Fibroblast of mammary gland (primary cell): ENCODE results near the gene RNF121.

Experiments
- DNase-seq: peaks from one replicate; pipeline ENCODE4 v3.0.0-alpha.2; 2010; ENCODE audit warnings: low read depth
- H3K4me3 ChIP-seq: 2 replicates; pipeline ENCODE4 v1.5.1; 2011; ENCODE audit warnings: low read depth, mild to moderate bottlenecking, low read length, moderate library complexity; ENCODE audit not compliant: control insufficient read depth
- CTCF ChIP-seq: conservative IDR thresholded peaks from 2 replicates; pipeline ENCODE4 v1.5.1; 2011; ENCODE audit warnings: low read depth, low read length, inconsistent platforms; ENCODE audit not compliant: control insufficient read depth, insufficient read depth

The RNF121 gene

GRCh38 chr11:71913756-71914526 lies 14.9 kb upstream of the RNF121 start:
- peak; percentile 88 for DNase-seq
- H3K4me3 ChIP-seq, result no peak overlapping the region
- no peak for TF ChIP-seq CTCF

GRCh38 chr11:71914617-71915189 lies 14.1 kb upstream of the RNF121 start:
- no peak for TF ChIP-seq CTCF
- no peak overlapping the region for H3K4me3 ChIP-seq
- DNase-seq, result no peak

- H3K4me3 ChIP-seq, result no peak overlapping the region
- no peak for DNase-seq
- TF ChIP-seq CTCF, result no peak
Observed at GRCh38 chr11:71917646-71918140, 11.2 kb upstream of the RNF121 start.

GRCh38 chr11:71927820-71928736 lies 768 bp upstream of the RNF121 start, which contains the start of gene XNDC1N:
TSS of gene XNDC1N (minus strand) at chr11:71928594. CDS start at chr11:71923353, 5,241 bp downstream.
- DNase-seq, result peak; percentile 85
- H3K4me3 ChIP-seq, result peak within 1 kb of the TSS; percentile 100
- TF ChIP-seq CTCF, result no peak

- DNase-seq, result no peak
- TF ChIP-seq CTCF, result no peak
- peak overlapping the region; percentile 100 for H3K4me3 ChIP-seq
Observed at GRCh38 chr11:71929491-71929890, 645 bp downstream of the RNF121 start.

GRCh38 chr11:71930556-71931244 lies 1.9 kb downstream of the RNF121 start:
- H3K4me3 ChIP-seq, result no peak overlapping the region
- no peak for DNase-seq
- no peak for TF ChIP-seq CTCF
